B cell (primary cell): Measurements from ENCODE around the gene CHAT. TPM values are rescaled to one million over a fixed set of nuclear protein-coding genes. Genes with fewer than 3 reads are reported as not detected.

Experiments
- ATAC-seq: fragments of 200-7000 bp; cut with Tn5 transposase; one replicate; pipeline ENCODE4 v1.10.0; 2021; ENCODE audit warnings: low read depth, mild to moderate bottlenecking, moderate number of reproducible peaks, moderate library complexity
- CTCF ChIA-PET: fragments of 350-600 bp; sonication (Branson Sonifier 250); formaldehyde crosslinking; loops from one replicate; lab custom pipeline; 2021; ENCODE audit warnings: antibody characterized with exemption, inconsistent platforms; lab: Charles Lee
- POLR2A ChIA-PET: fragments of 350-600 bp; sonication (Branson Sonifier 250); formaldehyde crosslinking; loops from one replicate; lab custom pipeline; 2021; ENCODE audit warnings: antibody characterized with exemption; lab: Charles Lee
- DNase-seq: peaks from one replicate; pipeline ENCODE4 v3.0.0; 2013
- H2AFZ ChIP-seq: 2 replicates; pipeline ENCODE4 v1.6.1; 2012; ENCODE audit warnings: mild to moderate bottlenecking, low read depth, low read length; ENCODE audit not compliant: insufficient read depth, poor library complexity, severe bottlenecking
- H3K27ac ChIP-seq, 2 donors: 1 replicate in 1 of 2; 2 replicates in 1 of 2; pipeline ENCODE4 v1.5.1; 2012 to 2013; ENCODE audit warnings: low read length in 2 of 2, mild to moderate bottlenecking in 2 of 2, moderate library complexity in 1 of 2
- H3K27me3 ChIP-seq, 4 experiments: fragments of 200-600 bp in 1 of 4; sonication (generic) in 1 of 4; replicated peaks in 1 of 4; 1 replicate in 2 of 4; 2 replicates in 2 of 4; pipeline versions ENCODE4 v1.6.1 to v1.7.0; 2013 to 2016; ENCODE audit warnings: low read length in 3 of 4, mild to moderate bottlenecking in 2 of 4, mixed read lengths in 1 of 4, moderate library complexity in 1 of 4; ENCODE audit not compliant: insufficient read depth in 4 of 4, control insufficient read depth in 3 of 4; ENCODE audit errors: control extremely low read depth in 1 of 4
- H3K36me3 ChIP-seq, 2 experiments: replicated peaks in 1 of 2; 1 replicate in 1 of 2; 2 replicates in 1 of 2; pipeline versions ENCODE4 v1.6.1 to v1.7.1; 2013; ENCODE audit warnings: low read length in 1 of 2; ENCODE audit not compliant: insufficient read depth in 2 of 2, control insufficient read depth in 1 of 2; ENCODE audit errors: control extremely low read depth in 1 of 2, extremely low read depth in 1 of 2
- H3K4me1 ChIP-seq, 2 donors: fragments of 200-600 bp in 1 of 2; sonication (generic) in 1 of 2; 1 replicate in 1 of 2; 2 replicates in 1 of 2; pipeline versions ENCODE4 v1.5.1 to v1.6.1; 2013 to 2017; ENCODE audit warnings: low read length in 2 of 2; ENCODE audit not compliant: control insufficient read depth in 2 of 2, insufficient read depth in 2 of 2
- H3K4me2 ChIP-seq: replicated peaks from 2 replicates; pipeline ENCODE3; 2012; ENCODE audit warnings: mild to moderate bottlenecking, low read depth, low read length; ENCODE audit not compliant: poor library complexity, severe bottlenecking
- H3K4me3 ChIP-seq, 5 experiments: fragments of 200-600 bp in 1 of 5; sonication (generic) in 1 of 5; 1 replicate in 3 of 5; 2 replicates in 2 of 5; pipeline versions ENCODE4 v1.5.1 to v1.7.0; 2011 to 2016; ENCODE audit warnings: low read length in 4 of 5, mild to moderate bottlenecking in 4 of 5, low read depth in 2 of 5, control low read depth in 1 of 5, moderate library complexity in 1 of 5; ENCODE audit not compliant: insufficient read depth in 1 of 5; ENCODE audit errors: control extremely low read depth in 1 of 5, extremely low read depth in 1 of 5
- H3K79me2 ChIP-seq: fragments of 200-600 bp; sonication (generic); one replicate; pipeline ENCODE4 v1.6.0; 2016; ENCODE audit warnings: low read length; ENCODE audit not compliant: control insufficient read depth, insufficient read depth
- H3K9ac ChIP-seq: fragments of 200-600 bp; sonication (generic); 2 replicates; pipeline ENCODE4 v1.6.1; 2017; ENCODE audit warnings: mild to moderate bottlenecking, low read length, moderate library complexity
- H3K9me3 ChIP-seq, 3 donors: one replicate each; pipeline versions ENCODE4 v1.6.1 to v1.7.1; 2013; ENCODE audit warnings: low read length in 2 of 3; ENCODE audit not compliant: control insufficient read depth in 2 of 3, insufficient read depth in 1 of 3; ENCODE audit errors: control extremely low read depth in 1 of 3
- H4K20me1 ChIP-seq: 2 replicates; pipeline ENCODE4 v1.6.0; 2012; ENCODE audit warnings: mild to moderate bottlenecking, low read length; ENCODE audit not compliant: insufficient read depth, control insufficient read depth, poor library complexity, severe bottlenecking
- H3K27ac Mint-ChIP-seq: one replicate; pipeline ENCODE4 v1.8.0; 2021; ENCODE audit warnings: mixed read lengths
- H3K27me3 Mint-ChIP-seq: one replicate; pipeline ENCODE4 v1.8.0; 2021; ENCODE audit warnings: mixed read lengths
- H3K4me1 Mint-ChIP-seq: one replicate; pipeline ENCODE4 v1.8.0; 2021; ENCODE audit warnings: mixed read lengths
- H3K4me3 Mint-ChIP-seq: one replicate; pipeline ENCODE4 v1.8.0; 2021; ENCODE audit warnings: mixed read lengths
- H3K9me3 Mint-ChIP-seq: one replicate; pipeline ENCODE4 v1.8.0; 2022; ENCODE audit warnings: mixed read lengths; ENCODE audit not compliant: insufficient read depth
- EZH2 ChIP-seq: IDR thresholded peaks from 2 replicates; pipeline ENCODE4 v1.6.1; 2012; ENCODE audit warnings: borderline replicate concordance, low read depth, mild to moderate bottlenecking, moderate library complexity, low read length; ENCODE audit not compliant: insufficient read depth, poor library complexity, severe bottlenecking
- WGBS: methylation state at CpG from one replicate; pipeline ENCODE4 v1.1.5; 2013; ENCODE audit warnings: missing lambda C conversion rate; ENCODE audit not compliant: insufficient coverage; 5-methylcytosine and 5-hydroxymethylcytosine counted together
- intact Hi-C: fragments of 100-400 bp; cut with micrococcal nuclease; formaldehyde crosslinking; loops from one replicate; pipeline ENCODE4 v1.10.0; 2022
- polyA plus RNA-seq: library from polyadenylated mRNA; depleted of rRNA; stranded (reverse); fragments of >200 nt; gene quantifications from 2 replicates; pipeline ENCODE4 v1.2.3, GENCODE V29; 2012
- total RNA-seq, 2 donors: library from RNA; stranded (reverse); fragments of 120-200 nt in 1 of 2; gene quantifications; 1 replicate in 1 of 2; 2 replicates in 1 of 2; pipeline versions ENCODE4 v1.2.3 to v1.2.4, GENCODE V29; 2013 to 2022
- TF ChIP-seq, protein P1 (sequence below): fragments of 200-600 bp; IDR thresholded peaks from one replicate; pipeline ENCODE4 v1.8.0; 2022; ENCODE audit warnings: antibody characterized with exemption, mild to moderate bottlenecking

The CHAT gene
- total and polyA plus RNA-seq, 2 donors (not counting 1 experiment from before 2014, with no cell fraction given): not detected

DNA sequence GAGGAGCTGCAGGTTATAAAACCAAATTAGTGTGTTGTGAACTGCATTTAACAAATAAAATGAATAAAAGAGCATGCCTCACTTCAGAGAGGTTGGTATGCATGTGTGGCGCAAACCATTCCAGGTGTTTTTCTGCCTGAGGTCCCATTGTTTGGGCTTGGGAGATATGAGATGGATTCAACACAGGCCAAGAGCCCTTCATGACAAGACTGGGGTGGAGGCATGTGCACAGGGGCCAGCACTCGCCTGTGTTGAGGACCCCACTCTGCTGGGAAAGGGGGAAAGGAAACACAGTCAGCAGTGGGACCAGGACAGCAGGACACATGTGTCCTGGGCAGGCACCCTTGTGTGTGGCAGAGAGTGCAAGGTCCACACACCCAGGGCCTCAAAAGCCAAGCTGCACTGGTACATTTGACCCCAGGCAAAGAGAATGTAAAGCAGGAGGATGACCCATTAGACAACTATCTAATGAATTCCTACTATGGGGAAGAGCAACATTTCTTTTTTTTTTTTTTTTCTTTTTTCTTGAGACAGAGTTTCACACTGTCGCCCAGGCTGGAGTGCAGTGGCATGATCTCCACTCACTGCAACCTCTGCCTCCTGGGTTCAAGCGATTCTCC, 12.9 kb upstream of the CHAT start:
- 90% methylated on average over 2 of the region's 4 CpGs for WGBS
- no peak for ATAC-seq
- H3K4me1 Mint-ChIP-seq: no peaks in the 10 kb centered on the region
- Histone ChIP-seq H4K20me1 (no peaks in the 10 kb centered on the region), H3K27me3 (peaks cover 0 to 13% (median 2%) of the 10 kb centered on the region in 4 experiments), H2AFZ (no peak overlapping the region), H3K4me3 (no peak overlapping the region), H3K9ac (no peak overlapping the region), H3K4me2 (no peak overlapping the region), H3K4me1 (no peaks in the 10 kb centered on the region), H3K36me3 (no peaks in the 10 kb centered on the region), H3K79me2 (no peaks in the 10 kb centered on the region), H3K27ac (no peak overlapping the region), H3K9me3 (peaks cover 0 to 5% (median 0%) of the 10 kb centered on the region in 3 donors)
- H3K27me3 Mint-ChIP-seq: peaks cover 52% of the 10 kb centered on the region
- ChIA-PET POLR2A (no interaction called here), CTCF (interaction anchor here (0.9 to 1.3 kb wide), 2 partner anchors 8 to 10 kb away, joined by 3 read pairs; no protein-coding TSS in a partner anchor)
- no peak for TF ChIP-seq EZH2
- TF ChIP-seq, protein P1, sequence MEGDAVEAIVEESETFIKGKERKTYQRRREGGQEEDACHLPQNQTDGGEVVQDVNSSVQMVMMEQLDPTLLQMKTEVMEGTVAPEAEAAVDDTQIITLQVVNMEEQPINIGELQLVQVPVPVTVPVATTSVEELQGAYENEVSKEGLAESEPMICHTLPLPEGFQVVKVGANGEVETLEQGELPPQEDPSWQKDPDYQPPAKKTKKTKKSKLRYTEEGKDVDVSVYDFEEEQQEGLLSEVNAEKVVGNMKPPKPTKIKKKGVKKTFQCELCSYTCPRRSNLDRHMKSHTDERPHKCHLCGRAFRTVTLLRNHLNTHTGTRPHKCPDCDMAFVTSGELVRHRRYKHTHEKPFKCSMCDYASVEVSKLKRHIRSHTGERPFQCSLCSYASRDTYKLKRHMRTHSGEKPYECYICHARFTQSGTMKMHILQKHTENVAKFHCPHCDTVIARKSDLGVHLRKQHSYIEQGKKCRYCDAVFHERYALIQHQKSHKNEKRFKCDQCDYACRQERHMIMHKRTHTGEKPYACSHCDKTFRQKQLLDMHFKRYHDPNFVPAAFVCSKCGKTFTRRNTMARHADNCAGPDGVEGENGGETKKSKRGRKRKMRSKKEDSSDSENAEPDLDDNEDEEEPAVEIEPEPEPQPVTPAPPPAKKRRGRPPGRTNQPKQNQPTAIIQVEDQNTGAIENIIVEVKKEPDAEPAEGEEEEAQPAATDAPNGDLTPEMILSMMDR: no peak
- H3K4me3 Mint-ChIP-seq: no peak overlapping the region
- intact Hi-C loops: no loop called here
- H3K27ac Mint-ChIP-seq: no peak overlapping the region
- no peak for DNase-seq
- no peaks in the 10 kb centered on the region for H3K9me3 Mint-ChIP-seq

DNA sequence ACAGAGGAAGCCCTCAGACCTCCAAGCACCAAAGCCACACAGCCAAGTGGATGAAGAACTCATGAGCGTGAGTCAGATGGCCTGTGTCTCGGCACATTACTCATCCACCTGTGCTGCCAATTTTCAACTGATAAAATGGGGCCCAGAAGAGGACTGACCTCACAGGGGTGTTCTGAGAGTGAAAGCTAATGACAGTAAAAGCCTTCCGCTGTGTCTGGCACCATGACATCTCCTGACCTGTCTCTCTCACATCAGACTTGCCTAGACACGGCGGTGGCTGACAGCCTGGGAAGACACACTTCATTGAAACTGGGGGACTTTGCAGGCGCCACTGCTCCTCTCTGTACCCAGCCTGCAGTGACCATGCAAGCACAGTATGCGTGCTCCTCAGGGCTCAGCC, 12.0 kb upstream of the CHAT start:
- Histone ChIP-seq H3K4me3 (no peak overlapping the region), H4K20me1 (no peaks in the 10 kb centered on the region), H3K4me2 (no peak overlapping the region), H3K27me3 (peaks cover 0 to 13% (median 2%) of the 10 kb centered on the region in 4 experiments), H2AFZ (no peak overlapping the region), H3K9ac (no peak overlapping the region), H3K79me2 (no peaks in the 10 kb centered on the region), H3K9me3 (peaks cover 0 to 8% (median 0%) of the 10 kb centered on the region in 3 donors), H3K27ac (no peak overlapping the region), H3K4me1 (no peaks in the 10 kb centered on the region), H3K36me3 (no peaks in the 10 kb centered on the region)
- no peak for TF ChIP-seq EZH2
- TF ChIP-seq, protein P1: no peak
- DNase-seq (no peak), ATAC-seq (no peak)
- ChIA-PET POLR2A (no interaction called here), CTCF (interaction anchor here (0.9 kb wide), 1 partner anchor 9 kb away, joined by 3 read pairs; no protein-coding TSS in a partner anchor)
- H3K27ac Mint-ChIP-seq: no peak overlapping the region
- H3K27me3 Mint-ChIP-seq: peaks cover 56% of the 10 kb centered on the region
- H3K4me3 Mint-ChIP-seq: no peak overlapping the region
- 87% methylated on average over 7 of the region's 7 CpGs for WGBS
- no peaks in the 10 kb centered on the region for H3K9me3 Mint-ChIP-seq
- intact Hi-C loops: no loop called here
- peaks cover 1% of the 10 kb centered on the region for H3K4me1 Mint-ChIP-seq
